CD4-positive, alpha-beta T cell treated with Interleukin-4 for 4 hours (primary cell): ENCODE results near the gene SETD1A.

Source experiments
- DNase-seq: peaks from one replicate; pipeline ENCODE4 v3.0.0-alpha.2; 2020

The SETD1A gene

GRCh38 chr16:30956601-30957455, 726 bp upstream of the SETD1A start:
- peak; percentile 91 for DNase-seq

GRCh38 chr16:30958175-30959079, 873 bp downstream of the SETD1A start:
- DNase-seq, result no peak

- no peak for DNase-seq
Measured at GRCh38 chr16:30961384-30961783, 3.8 kb downstream of the SETD1A start.

- DNase-seq, result no peak
Measured at GRCh38 chr16:30963925-30964511, 6.5 kb downstream of the SETD1A start.

- DNase-seq, result no peak
Measured at GRCh38 chr16:30964574-30965226, 7.1 kb downstream of the SETD1A start.

GRCh38 chr16:30965436-30965835, 7.9 kb downstream of the SETD1A start:
- no peak for DNase-seq

GRCh38 chr16:30966033-30966619, 8.6 kb downstream of the SETD1A start:
- DNase-seq, result no peak

- DNase-seq, result no peak
Measured at GRCh38 chr16:30967795-30968194, 10.2 kb downstream of the SETD1A start.

- DNase-seq, result no peak
Measured at GRCh38 chr16:30969246-30969842, 11.8 kb downstream of the SETD1A start.

- DNase-seq, result no peak
Measured at GRCh38 chr16:30971298-30971697, 13.7 kb downstream of the SETD1A start.

- DNase-seq, result no peak
Measured at GRCh38 chr16:30972872-30973271, 15.3 kb downstream of the SETD1A start.

GRCh38 chr16:30974348-30974747, 16.8 kb downstream of the SETD1A start:
- DNase-seq, result no peak

GRCh38 chr16:30976486-30976885, 18.9 kb downstream of the SETD1A start:
- no peak for DNase-seq

- DNase-seq, result no peak
Measured at GRCh38 chr16:30977502-30977901, 19.9 kb downstream of the SETD1A start.

- no peak for DNase-seq
Measured at GRCh38 chr16:30979170-30980022, 21.8 kb downstream of the SETD1A start.

- DNase-seq, result no peak
Measured at GRCh38 chr16:30980023-30980371, 22.4 kb downstream of the SETD1A start.

- no peak for DNase-seq
Measured at GRCh38 chr16:30980434-30980833, 22.9 kb downstream of the SETD1A start.

- no peak for DNase-seq
Measured at GRCh38 chr16:30980959-30981358, 23.4 kb downstream of the SETD1A start.

GRCh38 chr16:30982548-30983288, 25.2 kb downstream of the SETD1A start:
- DNase-seq, result no peak

- no peak for DNase-seq
Measured at GRCh38 chr16:30983289-30983889, 25.8 kb downstream of the SETD1A start.
